Neuron (in vitro differentiated cells): ENCODE results near the gene CMIP.

Source experiments
- H2AFZ ChIP-seq: one replicate; pipeline ENCODE4 v1.6.1; 2013; ENCODE audit warnings: low read depth, mild to moderate bottlenecking, inconsistent platforms, low read length, moderate library complexity
- H3K27me3 ChIP-seq: one replicate; pipeline ENCODE4 v1.6.1; 2013; ENCODE audit warnings: low read length; ENCODE audit not compliant: insufficient read depth
- H3K36me3 ChIP-seq: one replicate; pipeline ENCODE4 v1.6.1; 2013; ENCODE audit warnings: low read length; ENCODE audit not compliant: insufficient read depth
- H3K4me1 ChIP-seq: one replicate; pipeline ENCODE4 v1.6.1; 2013; ENCODE audit warnings: low read length; ENCODE audit not compliant: insufficient read depth
- H3K4me3 ChIP-seq: 2 replicates; pipeline ENCODE4 v1.5.1; 2013; ENCODE audit warnings: mild to moderate bottlenecking, low read length, moderate library complexity
- H3K9me3 ChIP-seq: one replicate; pipeline ENCODE4 v1.6.1; 2013; ENCODE audit warnings: low read length

CMIP gene

DNA sequence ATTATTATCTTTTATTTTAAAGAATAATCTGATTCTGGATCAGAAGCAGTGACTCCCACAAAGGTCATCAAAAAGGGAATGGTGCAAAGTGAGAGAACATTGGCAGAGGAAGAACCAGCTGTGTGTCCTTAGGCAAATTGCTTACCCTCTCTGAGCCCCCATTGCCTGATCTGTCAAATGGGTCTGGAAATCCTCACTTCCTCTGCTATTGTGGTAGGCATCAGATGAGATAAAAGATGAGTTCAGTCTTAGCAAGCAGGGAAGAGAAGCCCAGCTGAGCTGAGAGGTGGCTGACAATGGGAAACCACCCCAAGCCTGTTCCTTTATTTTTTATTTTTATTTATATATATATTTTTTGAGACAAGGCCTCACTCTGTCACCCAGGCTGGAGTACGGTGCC lies 310.2 kb downstream of the CMIP start:
- no peak overlapping the region for H3K4me3 ChIP-seq
- no peaks in the 10 kb centered on the region for H3K36me3 ChIP-seq
- no peaks in the 10 kb centered on the region for H3K9me3 ChIP-seq
- no peaks in the 10 kb centered on the region for H3K4me1 ChIP-seq
- H3K27me3 ChIP-seq, result no peaks in the 10 kb centered on the region
- no peak overlapping the region for H2AFZ ChIP-seq

DNA sequence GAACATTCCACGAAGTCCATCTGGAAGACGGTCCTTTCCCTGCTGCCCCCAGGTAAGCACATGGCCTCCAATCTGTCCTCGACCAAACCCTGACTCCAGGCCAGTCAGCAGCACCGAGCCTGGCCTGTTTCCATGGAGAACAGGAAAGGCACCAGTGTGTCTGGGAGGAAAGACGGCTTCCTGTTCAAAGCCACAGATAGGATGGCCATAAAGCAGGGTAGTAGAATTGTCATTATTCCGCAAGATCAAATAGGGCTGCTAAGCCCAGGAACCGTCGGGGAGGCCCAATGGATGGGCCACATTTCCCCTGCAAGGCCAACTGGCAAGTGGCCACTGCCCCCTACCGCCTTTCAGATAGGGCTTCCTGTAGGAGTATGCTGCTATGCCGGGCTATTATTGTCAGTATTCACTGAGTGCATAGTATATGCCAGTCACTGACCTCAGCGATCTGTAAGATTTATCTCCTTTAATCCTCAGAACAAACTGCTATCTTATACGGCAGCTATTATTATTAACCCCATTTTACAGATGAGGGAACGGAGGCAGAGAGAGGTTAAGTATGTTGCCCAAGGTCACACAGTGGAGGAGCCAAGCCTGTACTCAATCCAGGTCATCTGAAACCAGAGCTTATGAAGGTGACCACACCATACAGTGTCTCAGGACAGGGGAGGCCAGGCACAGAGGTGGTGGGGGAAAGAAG lies 311.5 kb downstream of the CMIP start:
- no peaks in the 10 kb centered on the region for H3K4me1 ChIP-seq
- H2AFZ ChIP-seq, result no peak overlapping the region
- H3K9me3 ChIP-seq, result no peaks in the 10 kb centered on the region
- no peaks in the 10 kb centered on the region for H3K36me3 ChIP-seq
- H3K27me3 ChIP-seq, result no peaks in the 10 kb centered on the region
- H3K4me3 ChIP-seq, result no peak overlapping the region

DNA sequence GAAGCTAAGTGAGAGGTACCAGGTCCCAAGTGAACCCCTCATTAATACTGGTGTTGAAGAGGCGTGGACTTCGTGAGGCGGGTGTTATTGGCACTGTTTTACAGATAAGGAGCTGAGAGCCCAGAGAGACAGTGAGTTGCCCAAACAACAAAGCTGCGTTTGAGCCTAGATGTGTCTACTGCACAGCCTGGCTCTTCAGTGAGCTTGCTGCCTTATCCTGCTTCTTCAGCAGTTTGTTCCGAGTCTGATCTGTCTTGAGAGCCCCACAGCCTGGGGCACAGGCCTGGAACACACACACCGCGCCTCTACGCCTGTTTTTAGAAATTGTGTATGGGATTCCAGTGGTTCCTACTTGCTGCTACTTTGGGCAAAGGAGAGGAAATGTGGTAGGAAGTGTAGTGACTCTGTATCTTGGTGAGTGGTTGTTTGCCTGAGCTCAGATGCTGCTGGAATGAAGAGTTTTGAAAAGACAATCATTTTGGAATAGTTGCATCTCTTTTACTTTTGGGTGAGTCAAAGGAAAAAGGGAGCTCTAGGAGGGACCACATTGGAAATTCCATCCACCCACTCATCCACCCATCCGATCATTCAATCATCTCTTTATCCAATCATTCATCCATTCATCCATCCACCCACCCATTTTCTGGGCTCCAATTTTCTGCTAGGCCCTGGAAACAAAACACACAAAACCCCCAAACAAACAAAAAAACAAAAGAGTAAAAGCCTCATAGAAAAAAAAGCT lies 312.2 kb downstream of the CMIP start:
- H3K4me3 ChIP-seq, result no peak overlapping the region
- no peak overlapping the region for H2AFZ ChIP-seq
- no peaks in the 10 kb centered on the region for H3K4me1 ChIP-seq
- H3K27me3 ChIP-seq, result no peaks in the 10 kb centered on the region
- no peaks in the 10 kb centered on the region for H3K9me3 ChIP-seq
- no peaks in the 10 kb centered on the region for H3K36me3 ChIP-seq

DNA sequence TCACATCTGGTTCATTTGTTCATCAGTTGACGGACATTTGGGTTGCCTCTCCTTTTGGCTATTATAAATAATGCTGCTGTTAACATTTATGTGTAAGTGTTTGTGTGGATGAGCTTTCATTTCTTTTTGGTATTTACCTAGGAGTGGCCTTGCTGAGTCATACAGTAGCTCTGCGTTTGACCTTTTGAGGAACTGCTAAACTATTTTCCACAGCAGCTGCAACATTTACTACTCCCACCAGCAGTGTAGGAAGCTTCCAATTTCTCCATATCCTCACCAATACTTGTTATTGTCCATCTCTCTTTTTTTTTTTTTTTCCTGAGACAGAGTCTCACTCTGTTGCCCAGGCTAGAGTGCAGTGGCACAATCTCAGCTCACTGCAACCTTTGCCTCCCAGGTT lies 313.8 kb downstream of the CMIP start:
- Histone ChIP-seq H3K9me3 (no peaks in the 10 kb centered on the region), H2AFZ (no peak overlapping the region), H3K27me3 (no peaks in the 10 kb centered on the region), H3K4me1 (no peaks in the 10 kb centered on the region), H3K36me3 (no peaks in the 10 kb centered on the region), H3K4me3 (no peak overlapping the region)
